Loucy (cell line): ENCODE data around the gene SPAM1.

Source experiments
- EZH2phosphoT487 ChIP-seq: fragments of 200-600 bp; IDR thresholded peaks from 2 replicates; pipeline ENCODE4 v1.6.1; 2018; ENCODE audit warnings: antibody characterized with exemption, mild to moderate bottlenecking, moderate library complexity, borderline replicate concordance
- TF ChIP-seq, protein P1 (sequence below): fragments of 200-600 bp; sonication (generic); conservative IDR thresholded peaks from 2 replicates; pipeline ENCODE4 v1.5.1; 2014; ENCODE audit warnings: mild to moderate bottlenecking, antibody characterized with exemption, low read length

DNA sequence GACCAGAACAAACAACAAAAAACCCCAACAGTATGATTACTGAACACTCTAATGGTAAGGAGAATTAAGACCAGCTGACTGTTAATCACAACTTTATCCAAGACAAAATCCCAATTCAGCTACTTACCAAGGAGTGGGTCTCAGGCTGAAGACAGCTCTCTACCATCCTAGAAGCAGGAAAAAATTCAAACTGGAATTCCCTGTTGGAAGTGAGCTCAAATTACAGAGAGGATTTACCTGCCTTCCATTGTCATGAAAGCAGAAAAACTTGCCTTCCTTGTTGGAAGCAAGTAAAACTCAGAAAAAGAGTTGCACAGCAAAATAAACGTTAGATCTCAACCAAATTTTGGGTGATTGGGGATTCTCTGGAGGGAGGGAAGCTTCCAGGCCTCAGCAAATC is 20.9 kb downstream of the SPAM1 start:
- TF ChIP-seq, protein P1, sequence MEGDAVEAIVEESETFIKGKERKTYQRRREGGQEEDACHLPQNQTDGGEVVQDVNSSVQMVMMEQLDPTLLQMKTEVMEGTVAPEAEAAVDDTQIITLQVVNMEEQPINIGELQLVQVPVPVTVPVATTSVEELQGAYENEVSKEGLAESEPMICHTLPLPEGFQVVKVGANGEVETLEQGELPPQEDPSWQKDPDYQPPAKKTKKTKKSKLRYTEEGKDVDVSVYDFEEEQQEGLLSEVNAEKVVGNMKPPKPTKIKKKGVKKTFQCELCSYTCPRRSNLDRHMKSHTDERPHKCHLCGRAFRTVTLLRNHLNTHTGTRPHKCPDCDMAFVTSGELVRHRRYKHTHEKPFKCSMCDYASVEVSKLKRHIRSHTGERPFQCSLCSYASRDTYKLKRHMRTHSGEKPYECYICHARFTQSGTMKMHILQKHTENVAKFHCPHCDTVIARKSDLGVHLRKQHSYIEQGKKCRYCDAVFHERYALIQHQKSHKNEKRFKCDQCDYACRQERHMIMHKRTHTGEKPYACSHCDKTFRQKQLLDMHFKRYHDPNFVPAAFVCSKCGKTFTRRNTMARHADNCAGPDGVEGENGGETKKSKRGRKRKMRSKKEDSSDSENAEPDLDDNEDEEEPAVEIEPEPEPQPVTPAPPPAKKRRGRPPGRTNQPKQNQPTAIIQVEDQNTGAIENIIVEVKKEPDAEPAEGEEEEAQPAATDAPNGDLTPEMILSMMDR: no peak
- TF ChIP-seq EZH2phosphoT487: no peak
